HepG2 (cell line): ENCODE results near the gene NPHP4.

Source experiments
- CHD4 ChIP-seq: fragments of 200-600 bp; sonication (generic); IDR thresholded peaks from 2 replicates; pipeline ENCODE4 v1.7.0; 2017; ENCODE audit warnings: mild to moderate bottlenecking, low read length, borderline replicate concordance
- GABPA ChIP-seq, 2 experiments: IDR thresholded peaks; 2 replicates each; pipeline ENCODE4 v1.6.1; 2011 to 2016; ENCODE audit warnings: low read depth in 2 of 2, low read length in 1 of 2, missing biosample characterization in 1 of 2, missing genetic modification characterization in 1 of 2
- HMG20A ChIP-seq: IDR thresholded peaks from 2 replicates; pipeline ENCODE4 v1.6.1; 2016; ENCODE audit warnings: borderline replicate concordance
- JUND ChIP-seq: sonication (generic); formaldehyde crosslinking; IDR thresholded peaks from 2 replicates; pipeline ENCODE4 v1.8.0; 2022; ENCODE audit warnings: mild to moderate bottlenecking, missing genetic modification reagents
- NR3C1 ChIP-seq: sonication (generic); formaldehyde crosslinking; IDR thresholded peaks from 2 replicates; pipeline ENCODE4 v1.4.0; 2020; ENCODE audit warnings: missing genetic modification reagents
- RAD21 ChIP-seq: fragments of 450-650 bp; formaldehyde crosslinking; IDR thresholded peaks from 2 replicates; pipeline ENCODE4 v1.5.0; 2020; ENCODE audit warnings: mild to moderate bottlenecking
- ZNF775 ChIP-seq: sonication (generic); formaldehyde crosslinking; IDR thresholded peaks from 2 replicates; pipeline ENCODE4 v1.4.0; 2020; ENCODE audit warnings: missing genetic modification reagents, mild to moderate bottlenecking, moderate library complexity, borderline replicate concordance
- ZNF788 ChIP-seq: sonication (generic); formaldehyde crosslinking; IDR thresholded peaks from 2 replicates; pipeline ENCODE4 v1.5.0; 2020; ENCODE audit warnings: mild to moderate bottlenecking, missing genetic modification reagents, borderline replicate concordance
- TF ChIP-seq, protein P1 (sequence below): sonication (generic); formaldehyde crosslinking; IDR thresholded peaks from 2 replicates; pipeline ENCODE4 v1.8.1; 2022; ENCODE audit warnings: mild to moderate bottlenecking, missing genetic modification reagents
- TF ChIP-seq, protein P2 (sequence below): sonication (generic); formaldehyde crosslinking; conservative IDR thresholded peaks from 2 replicates; pipeline ENCODE4 v1.5.0; 2020; ENCODE audit warnings: missing genetic modification reagents
- TF ChIP-seq, protein P3 (sequence below): sonication (generic); formaldehyde crosslinking; IDR thresholded peaks from 2 replicates; pipeline ENCODE4 v1.4.0; 2020; ENCODE audit warnings: missing genetic modification reagents

DNA sequence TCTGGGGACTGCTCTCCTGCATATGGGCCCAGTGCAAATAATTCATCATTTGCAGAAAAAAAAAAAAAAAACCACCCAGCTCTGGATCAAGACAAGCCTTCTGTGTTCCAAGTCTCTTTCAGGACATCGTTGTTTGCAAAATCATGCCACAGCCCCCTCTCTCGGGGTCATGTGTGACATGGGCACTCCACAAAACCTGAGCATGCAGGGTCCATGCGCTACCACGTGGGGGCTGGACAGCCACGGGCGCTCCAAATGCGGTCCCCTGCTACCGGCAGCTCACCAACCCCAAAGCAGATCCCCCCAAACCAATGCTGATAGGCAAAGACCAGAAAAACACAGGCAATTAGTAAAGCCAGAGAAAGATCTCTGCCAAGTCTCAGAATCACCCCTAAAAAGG, 17.6 kb downstream of the NPHP4 start:
- TF ChIP-seq ZNF788 (CRISPR knock-in tag) (no peak), HMG20A (CRISPR knock-in tag) (no peak), NR3C1 (no peak), JUND (CRISPR knock-in tag) (no peak), ZNF775 (no peak), CHD4 (no peak), GABPA (IDR thresholded peaks at IDR 0.05; ENCODE audit: low read depth, low read length) (no peak), GABPA (CRISPR knock-in tag; IDR thresholded peaks at IDR 0.05; ENCODE audit: low read depth) (no peak), RAD21 (CRISPR knock-in tag) (no peak)
- TF ChIP-seq, protein P1, sequence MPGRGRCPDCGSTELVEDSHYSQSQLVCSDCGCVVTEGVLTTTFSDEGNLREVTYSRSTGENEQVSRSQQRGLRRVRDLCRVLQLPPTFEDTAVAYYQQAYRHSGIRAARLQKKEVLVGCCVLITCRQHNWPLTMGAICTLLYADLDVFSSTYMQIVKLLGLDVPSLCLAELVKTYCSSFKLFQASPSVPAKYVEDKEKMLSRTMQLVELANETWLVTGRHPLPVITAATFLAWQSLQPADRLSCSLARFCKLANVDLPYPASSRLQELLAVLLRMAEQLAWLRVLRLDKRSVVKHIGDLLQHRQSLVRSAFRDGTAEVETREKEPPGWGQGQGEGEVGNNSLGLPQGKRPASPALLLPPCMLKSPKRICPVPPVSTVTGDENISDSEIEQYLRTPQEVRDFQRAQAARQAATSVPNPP (CRISPR knock-in tag), result no peak
- TF ChIP-seq, protein P2, sequence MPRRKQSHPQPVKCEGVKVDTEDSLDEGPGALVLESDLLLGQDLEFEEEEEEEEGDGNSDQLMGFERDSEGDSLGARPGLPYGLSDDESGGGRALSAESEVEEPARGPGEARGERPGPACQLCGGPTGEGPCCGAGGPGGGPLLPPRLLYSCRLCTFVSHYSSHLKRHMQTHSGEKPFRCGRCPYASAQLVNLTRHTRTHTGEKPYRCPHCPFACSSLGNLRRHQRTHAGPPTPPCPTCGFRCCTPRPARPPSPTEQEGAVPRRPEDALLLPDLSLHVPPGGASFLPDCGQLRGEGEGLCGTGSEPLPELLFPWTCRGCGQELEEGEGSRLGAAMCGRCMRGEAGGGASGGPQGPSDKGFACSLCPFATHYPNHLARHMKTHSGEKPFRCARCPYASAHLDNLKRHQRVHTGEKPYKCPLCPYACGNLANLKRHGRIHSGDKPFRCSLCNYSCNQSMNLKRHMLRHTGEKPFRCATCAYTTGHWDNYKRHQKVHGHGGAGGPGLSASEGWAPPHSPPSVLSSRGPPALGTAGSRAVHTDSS (CRISPR knock-in tag), result no peak
- TF ChIP-seq, protein P3, sequence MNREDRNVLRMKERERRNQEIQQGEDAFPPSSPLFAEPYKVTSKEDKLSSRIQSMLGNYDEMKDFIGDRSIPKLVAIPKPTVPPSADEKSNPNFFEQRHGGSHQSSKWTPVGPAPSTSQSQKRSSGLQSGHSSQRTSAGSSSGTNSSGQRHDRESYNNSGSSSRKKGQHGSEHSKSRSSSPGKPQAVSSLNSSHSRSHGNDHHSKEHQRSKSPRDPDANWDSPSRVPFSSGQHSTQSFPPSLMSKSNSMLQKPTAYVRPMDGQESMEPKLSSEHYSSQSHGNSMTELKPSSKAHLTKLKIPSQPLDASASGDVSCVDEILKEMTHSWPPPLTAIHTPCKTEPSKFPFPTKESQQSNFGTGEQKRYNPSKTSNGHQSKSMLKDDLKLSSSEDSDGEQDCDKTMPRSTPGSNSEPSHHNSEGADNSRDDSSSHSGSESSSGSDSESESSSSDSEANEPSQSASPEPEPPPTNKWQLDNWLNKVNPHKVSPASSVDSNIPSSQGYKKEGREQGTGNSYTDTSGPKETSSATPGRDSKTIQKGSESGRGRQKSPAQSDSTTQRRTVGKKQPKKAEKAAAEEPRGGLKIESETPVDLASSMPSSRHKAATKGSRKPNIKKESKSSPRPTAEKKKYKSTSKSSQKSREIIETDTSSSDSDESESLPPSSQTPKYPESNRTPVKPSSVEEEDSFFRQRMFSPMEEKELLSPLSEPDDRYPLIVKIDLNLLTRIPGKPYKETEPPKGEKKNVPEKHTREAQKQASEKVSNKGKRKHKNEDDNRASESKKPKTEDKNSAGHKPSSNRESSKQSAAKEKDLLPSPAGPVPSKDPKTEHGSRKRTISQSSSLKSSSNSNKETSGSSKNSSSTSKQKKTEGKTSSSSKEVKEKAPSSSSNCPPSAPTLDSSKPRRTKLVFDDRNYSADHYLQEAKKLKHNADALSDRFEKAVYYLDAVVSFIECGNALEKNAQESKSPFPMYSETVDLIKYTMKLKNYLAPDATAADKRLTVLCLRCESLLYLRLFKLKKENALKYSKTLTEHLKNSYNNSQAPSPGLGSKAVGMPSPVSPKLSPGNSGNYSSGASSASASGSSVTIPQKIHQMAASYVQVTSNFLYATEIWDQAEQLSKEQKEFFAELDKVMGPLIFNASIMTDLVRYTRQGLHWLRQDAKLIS (CRISPR knock-in tag), result no peak
